OCI-M1 (cell line): Measurements from ENCODE around the gene BRD7.

ENCODE experiments used
- DNase-seq: peaks from one replicate; lab custom pipeline; 2025; lab: John Stamatoyannopoulos, UW

BRD7 gene

DNA sequence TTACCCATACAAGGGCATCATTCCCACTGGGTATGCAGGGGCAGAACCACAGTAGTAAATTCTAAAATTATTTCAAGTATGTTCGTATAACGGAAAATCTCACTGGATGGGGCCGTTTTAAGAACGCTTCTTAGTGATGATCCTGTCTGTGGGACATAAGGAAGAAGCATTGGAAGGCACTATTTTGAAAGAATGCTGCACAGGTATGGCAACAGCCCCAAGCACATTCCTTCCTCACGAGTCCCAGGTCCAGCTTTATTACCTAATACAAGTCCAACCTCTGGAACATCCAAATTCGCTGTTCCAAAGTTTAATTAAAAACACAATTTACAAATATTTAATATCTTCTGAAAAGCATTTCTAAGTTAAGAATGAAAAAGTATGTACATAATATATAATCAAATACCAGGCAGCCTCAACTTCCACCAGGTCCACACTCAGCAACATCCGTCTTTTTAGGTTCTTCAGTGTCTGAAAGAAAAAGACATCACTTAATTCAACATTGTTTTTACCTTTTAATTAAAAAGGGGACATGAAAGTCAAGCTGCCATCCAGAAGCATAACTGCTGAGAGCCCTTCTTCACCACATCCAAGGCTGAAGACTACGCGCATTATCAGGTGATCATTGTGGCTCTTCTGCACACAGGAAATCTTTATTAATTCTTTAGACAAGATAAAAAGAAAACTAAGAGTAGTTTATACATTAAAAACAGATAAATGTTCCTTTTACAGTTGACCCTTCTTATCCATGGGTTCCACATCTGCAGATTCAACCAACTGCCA, 49.8 kb downstream of the BRD7 start:
- no peak for DNase-seq

DNA sequence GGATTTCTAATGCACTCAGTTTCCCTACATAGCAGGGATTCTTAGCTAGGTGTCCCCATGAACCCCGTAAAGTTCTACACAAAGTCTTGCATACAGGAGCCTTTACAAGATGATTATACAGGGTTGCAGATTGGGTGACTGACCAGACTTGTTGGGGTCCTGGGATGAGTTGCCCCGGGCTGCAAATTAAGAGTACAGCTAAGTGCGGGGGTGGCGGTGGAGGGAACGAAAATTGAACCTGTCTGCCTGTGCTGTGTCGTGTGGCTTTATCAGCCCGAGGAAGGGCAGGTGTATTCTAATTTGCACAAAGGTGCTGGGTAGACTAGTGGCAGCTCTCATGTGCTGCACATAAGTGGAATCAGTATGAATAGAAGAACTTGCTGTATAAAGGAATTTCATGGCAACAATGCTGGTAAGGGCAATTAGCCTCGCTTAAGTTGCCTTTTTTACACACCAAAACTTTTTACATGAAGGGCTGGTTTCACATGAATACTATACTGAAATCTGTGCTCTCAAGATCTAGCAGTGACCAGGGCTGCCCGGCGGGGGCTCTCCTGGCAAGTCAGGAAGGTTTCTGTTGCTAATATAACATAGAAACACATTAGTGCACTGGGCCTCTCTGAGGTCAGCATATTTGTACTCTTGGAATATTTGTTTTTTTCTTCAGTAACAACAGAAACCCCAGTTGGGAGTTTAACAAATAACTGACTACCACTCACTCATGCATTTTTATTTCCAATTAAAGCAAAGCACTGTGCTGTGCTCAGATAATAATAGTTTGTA, 51.7 kb downstream of the BRD7 start:
- DNase-seq: no peak

DNA sequence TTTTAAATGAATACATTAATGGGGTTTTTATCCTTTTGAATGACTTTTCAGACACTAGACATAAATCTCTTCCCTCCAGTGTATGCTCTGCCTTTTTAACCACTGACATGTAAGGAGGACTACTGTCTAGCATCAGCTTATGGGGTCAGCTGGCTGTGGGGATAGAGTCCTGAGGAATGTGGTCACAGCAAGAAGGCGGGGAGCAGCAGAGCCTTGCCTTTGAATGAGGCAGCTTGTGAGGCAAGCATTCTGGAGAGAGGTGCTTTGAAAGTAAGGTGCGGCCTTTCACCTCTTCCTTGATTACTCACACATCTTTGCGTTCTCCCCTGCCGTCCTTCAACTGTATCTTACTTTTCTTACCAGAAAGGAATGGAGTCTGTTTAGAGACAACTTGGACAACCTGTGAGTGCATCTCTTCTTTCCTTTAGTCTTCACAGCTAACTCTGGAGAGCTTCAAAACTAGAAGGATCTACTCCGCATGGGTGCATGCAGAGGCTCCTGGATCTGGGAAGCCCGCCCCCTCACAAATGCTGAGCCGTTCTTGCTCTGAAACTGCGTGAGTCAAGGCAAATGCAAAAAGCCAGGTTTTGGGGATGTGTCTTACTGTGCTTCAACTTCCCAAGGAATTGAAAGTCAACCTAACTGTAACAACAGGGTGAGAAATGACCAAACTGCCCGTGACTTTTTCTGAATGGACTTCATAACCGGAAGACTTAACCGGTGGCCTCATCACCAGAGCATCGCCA, 52.5 kb downstream of the BRD7 start:
- DNase-seq: no peak

DNA sequence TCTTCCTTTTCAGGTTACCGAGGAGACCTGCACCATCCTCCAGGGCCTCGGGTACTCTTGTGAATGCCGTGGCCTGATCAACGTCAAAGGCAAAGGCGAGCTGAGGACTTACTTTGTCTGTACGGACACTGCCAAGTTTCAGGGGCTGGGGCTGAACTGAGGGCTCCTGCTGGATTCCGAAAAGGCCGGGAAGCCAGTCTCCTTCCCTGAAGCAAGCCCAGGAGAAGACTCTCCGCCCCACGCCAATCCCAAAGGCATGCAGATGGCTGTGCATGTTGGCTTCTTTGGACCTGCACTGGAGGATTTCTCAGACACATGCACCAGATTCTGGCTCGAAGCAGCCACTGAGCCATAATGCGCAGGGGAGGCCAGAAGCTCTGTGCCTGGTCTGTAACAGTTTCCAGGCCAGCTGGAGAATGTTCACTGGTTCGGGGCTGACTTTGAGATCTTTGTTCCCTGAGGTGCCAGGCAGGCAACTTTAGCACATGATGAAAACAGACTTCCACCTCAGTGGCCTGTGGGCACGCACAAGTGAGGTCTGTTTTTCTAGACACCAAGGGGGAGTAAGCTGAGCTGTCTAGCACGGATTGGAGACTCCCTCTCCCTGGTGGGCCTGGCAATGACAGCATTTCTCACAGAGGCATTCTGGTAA, 53.3 kb downstream of the BRD7 start:
- DNase-seq: no peak

DNA sequence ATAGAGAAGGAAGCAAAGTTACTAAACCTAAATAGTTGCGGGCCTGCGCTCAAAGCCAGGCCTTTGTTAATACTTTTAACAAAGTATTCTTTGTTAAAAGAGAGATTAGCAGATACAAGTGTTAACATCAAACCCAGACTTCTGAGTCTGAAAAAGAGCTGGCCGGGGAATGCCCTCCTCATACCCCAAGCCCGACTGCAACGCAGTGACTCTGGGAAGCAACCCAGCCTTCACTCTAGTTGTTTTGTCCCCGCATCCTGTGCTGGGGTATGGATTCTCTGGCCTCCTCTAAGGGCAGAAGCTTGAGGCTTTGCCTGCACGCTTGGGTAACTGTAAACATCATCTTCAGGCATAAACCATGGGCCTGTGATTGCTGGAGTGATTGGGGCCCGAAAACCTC, 54.1 kb downstream of the BRD7 start:
- DNase-seq: no peak

DNA sequence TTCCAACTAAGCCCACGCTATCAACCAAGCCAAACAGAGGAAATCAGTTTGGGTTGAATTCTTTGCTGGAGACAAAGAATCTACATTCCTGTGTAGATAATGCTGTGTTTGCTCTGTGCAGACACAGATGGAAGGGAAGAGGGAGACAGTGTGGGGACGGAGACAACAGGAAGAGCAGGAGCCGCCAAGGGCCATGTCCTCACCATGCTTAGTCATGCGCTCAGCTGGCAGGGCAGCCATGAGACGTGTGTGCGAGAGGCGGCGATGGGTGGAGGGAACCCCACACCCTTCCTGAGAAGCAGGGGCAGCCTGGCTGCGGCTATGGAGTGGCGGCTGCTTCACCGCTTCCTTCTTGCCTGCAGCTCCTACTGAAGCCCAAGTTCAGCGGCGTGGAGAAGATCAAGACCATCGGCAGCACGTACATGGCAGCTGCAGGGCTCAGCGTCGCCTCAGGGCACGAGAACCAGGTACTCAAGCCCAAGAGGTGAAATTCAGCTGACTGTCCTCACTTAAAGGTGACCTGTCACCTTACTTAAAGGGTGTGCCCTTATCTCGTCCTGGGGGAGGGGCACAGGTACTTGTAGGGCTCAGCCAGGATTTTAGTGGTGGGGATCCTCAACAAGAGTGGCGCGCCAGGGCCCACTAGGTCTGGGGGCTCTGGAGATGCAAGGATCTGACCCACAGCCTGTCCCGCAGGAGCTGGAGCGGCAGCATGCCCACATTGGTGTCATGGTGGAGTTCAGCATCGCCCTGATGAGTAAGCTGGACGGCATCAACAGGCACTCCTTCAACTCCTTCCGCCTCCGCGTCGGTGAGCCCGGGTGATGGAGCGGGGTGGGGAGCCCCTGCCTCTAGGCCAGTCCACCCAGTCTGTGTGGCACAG, 55.0 kb downstream of the BRD7 start:
- DNase-seq: no peak

DNA sequence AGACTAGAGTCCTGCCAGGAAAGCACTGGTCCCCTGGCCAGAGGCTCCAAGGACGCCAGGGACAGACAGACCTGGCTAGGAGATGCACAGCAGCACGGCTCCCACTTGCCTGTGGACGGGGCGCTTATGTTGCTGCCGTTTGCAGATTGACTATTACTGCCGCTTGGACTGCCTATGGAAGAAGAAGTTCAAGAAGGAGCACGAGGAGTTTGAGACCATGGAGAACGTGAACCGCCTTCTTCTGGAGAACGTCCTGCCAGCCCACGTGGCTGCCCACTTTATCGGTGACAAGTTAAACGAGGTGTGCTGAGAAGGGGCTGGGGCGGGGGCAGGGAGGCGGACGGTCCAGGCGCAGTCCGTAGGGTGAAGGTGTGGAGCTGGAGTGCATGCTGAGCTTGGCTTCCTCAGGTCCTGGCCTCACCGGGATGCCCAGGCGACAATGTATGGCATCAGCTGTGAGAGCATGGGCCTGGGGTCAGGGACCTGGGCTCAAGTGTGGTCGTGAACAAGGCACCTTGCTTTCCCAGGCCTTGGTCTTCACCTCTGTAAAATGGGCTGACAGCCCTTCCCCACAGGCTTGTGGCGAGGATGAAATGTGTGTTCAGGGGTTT, 56.8 kb downstream of the BRD7 start:
- DNase-seq: no peak

DNA sequence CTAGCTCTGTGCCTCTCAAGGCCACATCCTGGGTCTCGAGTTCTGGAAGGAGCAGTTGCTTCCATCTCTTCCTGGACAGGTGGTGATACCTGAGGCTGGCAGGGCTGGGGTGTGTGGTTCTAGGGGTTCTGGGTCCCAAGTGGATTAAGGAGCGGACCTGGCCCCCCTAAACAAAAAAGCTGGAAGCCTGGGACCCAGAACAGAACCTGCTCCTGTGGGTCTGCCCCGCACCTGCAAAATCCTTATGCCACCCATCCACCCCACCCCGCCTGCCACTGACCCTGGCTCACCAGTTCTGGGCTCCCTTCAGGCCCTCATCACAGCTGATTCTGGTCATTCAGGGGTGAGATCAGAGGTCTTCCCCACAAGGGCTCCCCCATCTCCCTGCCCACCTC, 57.7 kb downstream of the BRD7 start:
- DNase-seq: no peak

DNA sequence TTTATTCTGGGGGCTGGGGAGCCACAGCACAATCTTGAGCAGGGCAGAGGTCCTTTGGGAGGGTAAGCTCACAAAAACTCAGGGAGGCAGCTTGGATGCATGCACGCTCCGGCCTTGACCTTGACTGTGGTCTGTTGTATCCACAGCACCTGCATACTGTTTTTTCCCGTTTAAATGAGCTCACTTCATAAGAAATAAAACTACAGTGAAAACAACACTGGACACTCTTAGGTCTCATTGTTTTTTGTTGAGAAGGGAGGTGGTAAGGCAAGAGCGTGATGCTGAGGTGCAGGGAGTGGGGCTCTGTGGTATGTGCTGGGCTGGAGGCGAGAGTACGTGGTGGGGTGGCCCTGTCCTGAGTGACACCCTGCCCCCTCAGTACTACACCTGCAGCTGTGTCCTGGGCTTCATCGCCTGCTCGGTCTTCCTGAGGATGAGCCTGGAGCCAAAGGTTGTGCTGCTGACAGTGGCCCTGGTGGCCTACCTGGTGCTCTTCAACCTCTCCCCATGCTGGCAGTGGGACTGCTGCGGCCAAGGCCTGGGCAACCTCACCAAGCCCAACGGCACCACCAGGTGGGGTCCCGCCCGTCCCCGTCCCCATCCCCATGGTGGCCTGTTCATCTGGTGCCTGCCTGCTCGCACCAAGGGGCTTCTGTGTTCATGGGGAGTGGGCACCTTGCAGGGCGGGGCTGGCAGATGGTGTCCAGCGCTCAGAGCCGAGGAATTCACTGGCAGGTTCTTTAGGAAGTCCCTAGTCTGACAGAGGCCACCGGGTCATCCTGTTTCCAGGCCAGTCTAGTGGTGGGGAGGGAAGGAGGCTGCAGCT, 58.3 kb downstream of the BRD7 start:
- no peak for DNase-seq

DNA sequence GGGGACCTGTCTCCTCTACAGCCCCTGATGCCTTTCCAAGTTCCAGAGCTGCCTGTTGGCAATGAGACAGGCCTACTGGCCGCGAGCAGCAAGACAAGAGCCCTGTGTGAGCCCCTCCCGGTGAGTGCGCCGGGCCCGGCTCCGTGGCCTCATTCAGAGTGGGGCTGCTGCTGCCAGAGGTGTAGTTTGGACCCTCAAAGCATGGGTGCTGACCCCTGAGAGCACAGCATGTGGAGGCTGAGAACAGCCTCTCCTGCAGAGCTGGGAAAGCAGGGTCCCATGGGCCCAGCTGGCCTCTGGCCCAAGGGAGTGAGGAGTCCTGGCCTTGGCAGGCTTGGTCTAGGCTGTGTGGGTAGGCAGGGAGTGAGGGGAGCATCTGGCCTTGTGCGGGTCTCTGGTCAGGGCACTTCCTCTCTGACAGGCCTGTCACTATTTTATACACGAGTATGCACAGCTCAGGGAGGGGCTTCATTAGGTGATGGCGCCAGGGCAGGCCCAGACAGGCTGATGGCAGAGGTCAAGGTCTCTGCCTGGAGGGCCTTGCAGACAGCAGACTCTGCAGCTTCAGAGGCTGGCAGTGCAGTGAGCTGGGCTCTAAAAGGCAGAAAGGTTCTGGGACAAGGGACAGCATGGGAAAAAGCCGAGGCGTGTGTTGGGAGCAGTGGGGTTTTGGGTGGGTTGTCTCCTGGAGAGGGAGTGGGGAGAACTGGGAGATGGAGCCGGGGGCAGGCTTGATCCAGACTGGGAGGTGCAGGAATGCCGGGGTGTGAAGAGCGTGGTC, 59.1 kb downstream of the BRD7 start:
- no peak for DNase-seq

DNA sequence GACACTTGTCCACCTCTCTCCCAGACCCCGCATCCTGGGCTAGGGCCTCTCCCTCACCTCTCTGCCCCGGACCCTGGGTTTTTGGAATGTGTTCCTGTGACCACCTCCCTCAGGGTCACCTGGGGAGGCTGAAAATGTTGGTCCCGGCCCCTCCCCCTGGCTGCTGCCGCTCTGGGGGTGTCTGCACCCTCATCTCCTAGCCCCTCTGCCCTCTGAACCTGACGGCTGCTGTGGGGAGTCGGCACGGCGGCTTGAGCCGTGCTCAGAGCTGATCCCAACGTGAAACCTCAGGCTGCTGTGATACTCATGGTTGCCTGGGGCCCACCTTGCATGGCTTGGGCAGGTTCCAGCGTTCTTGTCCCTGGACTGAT, 59.6 kb downstream of the BRD7 start:
- DNase-seq: no peak

DNA sequence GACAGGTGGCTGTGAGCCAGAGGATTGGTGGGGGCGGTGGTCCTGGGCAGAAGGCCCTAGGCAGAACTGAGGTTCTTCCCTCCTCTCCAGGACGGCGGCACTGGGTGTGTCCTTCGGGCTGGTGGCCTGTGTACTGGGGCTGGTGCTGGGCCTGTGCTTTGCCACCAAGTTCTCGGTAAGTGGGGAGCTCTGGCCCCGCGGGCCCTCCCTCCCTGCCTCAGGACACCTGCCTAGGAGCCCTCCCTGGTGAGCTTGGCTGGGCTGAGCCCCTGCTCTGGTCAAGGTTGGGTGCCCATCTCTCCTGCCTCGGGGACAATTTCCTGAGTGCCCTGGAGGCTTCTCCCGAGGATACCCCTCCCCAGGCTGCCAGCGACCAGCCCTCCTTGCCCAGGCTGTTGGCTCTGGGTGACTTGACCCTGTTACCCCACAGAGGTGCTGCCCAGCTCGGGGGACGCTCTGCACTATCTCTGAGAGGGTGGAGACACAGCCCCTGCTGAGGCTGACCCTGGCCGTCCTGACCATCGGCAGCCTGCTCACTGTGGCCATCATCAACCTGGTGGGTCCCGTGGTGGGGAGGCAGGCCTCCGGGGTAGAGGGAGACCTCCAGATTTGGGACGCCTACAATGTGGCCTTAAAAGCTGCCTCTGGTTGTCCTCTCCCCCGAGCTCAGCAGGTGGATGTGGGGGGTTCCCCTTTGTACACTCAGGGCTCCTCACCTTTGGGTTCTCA, 60.4 kb downstream of the BRD7 start:
- DNase-seq: no peak

DNA sequence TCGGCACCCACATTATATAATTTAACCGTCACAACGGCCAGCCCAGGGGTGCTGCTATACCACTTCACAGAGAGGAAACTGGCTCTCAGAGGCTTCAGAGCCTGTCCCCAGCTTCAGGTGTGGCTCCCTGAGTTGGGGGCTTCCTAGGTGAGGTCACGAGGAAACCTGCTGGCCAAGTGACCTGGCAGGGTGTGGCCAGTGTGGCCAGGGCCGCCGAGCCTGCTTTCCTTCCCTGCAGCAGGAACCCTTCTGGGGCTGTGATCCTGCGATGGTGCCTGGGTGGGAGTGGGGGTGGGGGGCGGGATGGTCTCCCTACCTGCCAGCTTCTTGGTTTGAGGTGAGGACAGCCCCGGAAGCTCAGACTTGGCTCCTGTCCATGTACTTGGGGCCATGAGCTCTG, 62.5 kb downstream of the BRD7 start:
- DNase-seq: no peak

DNA sequence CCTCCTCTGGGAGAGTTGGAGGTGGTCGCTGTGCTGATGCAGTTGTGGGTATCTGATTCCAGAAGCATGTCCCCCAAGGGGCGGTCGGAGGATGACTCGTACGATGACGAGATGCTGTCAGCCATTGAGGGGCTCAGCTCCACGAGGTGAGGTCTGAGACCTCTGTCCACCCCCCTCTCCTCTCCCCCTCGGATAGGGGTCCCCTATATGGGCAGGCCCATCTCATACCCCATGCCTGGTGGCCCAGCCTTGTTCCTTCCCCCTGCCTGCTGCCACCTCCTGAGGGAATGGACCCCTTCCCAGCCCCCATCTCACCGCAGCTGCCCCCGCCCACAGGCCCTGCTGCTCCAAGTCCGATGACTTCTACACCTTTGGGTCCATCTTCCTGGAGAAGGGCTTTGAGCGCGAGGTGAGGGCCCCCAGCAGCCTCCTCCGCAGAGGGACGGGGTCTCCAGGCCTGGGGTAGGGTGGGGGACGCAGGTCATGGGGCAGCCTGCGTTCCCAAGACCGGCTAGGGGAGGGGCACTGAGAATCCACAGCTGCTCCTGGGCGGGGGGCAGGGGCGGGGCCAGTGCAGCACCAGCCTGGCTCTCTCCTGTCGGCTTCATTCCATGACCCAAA, 63.2 kb downstream of the BRD7 start:
- no peak for DNase-seq

DNA sequence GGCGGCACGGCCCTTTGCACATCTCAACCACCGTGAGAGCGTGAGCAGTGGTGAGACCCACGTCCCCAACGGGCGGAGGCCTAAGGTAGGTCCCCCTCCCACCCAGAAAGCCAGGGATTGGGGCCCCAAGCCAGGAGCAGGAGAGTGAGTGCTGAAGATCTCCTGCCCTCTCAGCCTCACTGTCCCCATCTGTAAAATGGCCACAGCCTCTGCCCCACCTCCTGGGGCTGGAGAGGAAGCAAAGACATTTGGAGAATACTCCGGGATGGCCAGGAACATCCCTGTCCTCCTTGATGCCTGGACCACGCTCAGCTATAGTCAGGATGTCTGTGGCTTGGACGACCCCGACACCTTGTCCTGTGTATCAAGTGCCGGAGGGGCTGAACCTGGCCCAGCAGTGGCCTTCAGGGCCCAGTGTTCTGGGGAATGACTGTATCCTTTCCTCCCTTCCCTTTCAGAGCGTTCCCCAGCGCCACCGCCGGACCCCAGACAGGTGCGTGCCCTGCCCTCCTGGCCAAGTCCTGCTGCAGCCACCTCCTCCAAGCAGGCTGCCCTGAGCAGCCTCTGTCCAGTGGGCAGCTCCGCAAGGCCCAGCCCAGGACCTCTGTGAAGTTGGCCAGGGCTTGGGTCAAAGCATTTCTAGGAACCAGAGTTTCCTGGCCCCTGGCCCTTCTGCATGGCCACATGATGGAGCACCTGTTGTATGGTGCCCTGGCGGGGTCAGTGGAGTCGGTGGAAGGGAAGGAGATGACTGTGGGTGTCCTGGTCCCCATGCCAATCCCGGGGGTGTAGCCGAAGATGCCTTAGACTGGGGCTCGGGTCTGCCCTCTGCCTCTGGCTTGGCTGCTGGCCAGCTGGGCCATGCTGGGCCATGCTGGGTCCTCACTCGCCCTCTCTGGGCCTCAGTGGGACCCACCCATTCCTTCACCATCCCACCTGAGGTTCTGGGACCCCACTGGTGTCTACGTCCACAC, 64.0 kb downstream of the BRD7 start:
- no peak for DNase-seq

DNA sequence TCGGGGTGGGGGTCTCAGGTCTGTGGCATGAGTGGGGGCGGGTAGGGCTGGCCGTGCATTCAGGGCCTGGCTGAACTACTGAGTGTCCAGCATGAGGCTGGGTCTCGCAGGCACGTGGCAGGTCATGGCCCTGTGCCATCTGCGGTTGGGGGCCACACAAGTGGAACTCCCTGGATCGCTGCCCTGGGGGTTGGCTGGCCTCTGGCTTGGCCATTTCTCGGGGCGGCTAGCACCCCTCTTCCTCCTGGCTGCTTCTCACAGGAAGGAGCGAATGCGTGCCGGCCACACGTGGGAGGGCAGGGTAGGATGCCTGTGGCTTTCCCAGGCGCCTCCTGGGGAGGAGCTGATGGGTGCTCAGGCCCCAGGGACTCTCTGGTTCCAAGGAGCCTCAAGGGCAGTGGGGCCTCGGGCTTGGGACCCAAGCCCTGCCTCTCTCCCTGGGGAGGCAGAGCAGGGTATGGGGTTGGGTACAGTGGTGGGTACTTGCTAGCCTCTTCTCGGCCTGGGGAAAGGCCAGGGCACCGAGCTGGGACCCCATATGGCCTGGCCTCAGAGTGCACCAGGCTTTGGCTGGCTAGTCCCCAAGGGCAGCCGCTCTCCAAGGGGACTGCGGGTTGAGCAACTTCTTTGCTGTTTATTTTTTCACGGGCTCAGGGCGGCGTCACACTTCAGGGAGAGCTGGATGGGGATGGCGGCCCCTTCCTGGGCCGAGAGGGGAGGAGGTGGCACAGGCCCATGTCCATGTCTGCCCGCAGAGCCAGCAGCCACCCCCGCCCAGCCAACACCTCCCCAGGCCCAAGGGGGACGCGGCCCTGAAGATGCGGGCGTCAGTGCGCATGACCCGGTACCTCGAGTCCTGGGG, 65.0 kb downstream of the BRD7 start:
- DNase-seq: no peak
